GM19035 (cell line): ENCODE results near the gene TMPO.
"Not testable (repeated sequence)": the region's sequence is repeated elsewhere in the genome, so short reads cannot be mapped to it uniquely, and the experiment has no call there.

Experiments used
- ATAC-seq: cut with Tn5 transposase; IDR thresholded peaks from one replicate; pipeline ENCODE4 v1.9.1; 2021; ENCODE audit not compliant: unreplicated experiment

The TMPO gene

GRCh38 chr12:98576795-98577194 is 61.4 kb downstream of the TMPO start:
- not testable (repeated sequence) for ATAC-seq

DNA sequence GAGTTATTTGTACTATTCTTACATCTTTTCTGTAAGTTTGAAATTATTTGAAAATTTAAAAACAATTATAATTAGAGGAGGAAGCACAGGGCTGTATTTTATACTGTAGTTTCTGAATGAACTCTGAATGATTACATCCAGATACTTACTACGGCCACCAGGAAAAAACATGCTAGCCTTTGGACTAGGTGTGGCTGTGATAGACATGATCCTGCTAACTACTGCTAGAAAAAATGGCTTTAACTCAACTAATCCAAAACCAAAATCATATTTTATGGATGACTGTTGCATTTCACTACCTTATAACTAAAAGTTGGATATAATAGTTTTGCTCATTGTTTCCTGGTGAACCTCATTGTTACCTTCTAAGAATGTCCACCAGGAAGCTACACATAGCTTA is 63.0 kb downstream of the TMPO start:
- no peak for ATAC-seq

DNA sequence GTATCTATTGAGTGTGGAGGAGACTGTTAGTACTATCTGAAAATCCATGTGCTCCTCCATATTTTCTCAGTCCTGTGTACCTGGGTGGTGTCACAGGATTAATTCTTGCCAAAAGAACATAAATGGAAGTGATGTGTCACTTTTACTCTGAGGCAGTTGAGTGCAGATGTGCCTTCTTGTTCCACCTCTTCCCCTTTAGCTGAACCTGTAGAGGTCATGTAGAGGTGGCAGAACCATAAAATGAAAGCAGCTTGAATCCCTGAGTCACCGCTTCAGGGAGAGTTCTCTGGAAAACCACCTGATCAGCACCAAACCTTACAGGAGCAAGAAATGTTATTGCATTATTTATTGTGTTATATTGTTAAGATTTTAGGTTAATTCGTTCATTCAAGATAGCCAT is 63.4 kb downstream of the TMPO start:
- no peak for ATAC-seq

GRCh38 chr12:98579347-98579746 is 64.0 kb downstream of the TMPO start:
- no peak for ATAC-seq

DNA sequence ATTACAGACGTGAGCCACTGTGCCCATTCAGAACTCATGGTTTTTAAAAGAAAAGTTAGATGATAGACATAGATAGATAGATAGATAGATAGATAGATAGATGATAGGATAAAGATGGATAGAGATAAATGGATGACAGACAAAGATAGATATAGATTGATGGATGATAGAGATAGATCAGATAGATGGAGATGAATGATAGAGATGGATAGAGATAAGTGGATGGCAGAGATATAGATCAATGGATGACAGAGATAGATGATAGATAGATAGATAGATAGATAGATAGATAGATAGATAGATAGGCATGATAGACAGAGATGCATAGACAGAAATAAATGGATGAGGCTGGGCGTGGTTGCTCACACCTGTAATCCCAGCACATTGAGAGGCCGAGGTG is 64.4 kb downstream of the TMPO start:
- no peak for ATAC-seq

DNA sequence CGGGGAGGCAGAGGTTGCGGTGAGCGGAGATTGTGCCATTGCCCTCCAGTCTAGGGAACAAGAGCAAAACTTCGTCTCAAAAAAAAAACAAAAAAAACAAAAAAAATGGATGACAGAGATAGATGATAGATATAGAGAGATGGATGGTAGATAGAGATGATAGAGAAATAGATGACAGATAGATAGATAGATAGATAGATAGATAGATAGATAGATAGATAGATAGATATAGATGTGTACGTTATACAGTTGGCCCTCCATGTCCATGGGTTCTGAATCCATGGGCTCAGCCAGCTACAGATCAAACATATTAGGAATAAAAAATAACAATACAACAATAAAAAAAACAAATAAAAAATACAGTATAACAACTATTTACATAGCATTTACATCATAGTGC is 65.3 kb downstream of the TMPO start:
- ATAC-seq = no peak

DNA sequence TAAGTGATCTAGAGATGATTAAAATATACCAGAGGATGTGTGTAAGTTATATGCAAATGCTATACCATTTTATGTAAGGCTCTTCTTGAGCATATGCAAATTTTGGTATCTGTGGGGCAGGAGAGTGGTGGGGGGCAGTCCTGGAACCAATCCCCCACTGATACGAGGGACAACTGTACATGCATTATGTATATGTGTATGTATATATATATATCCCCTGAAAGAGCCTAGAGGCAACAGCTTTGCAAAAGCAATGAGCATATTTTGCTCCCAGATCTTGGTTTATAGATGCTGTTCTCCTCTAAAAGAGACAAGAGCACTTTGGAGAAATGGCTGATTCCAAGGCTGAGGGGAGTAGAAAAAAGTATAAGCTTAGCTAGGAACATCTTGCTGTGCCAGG is 65.7 kb downstream of the TMPO start:
- ATAC-seq = no peak

DNA sequence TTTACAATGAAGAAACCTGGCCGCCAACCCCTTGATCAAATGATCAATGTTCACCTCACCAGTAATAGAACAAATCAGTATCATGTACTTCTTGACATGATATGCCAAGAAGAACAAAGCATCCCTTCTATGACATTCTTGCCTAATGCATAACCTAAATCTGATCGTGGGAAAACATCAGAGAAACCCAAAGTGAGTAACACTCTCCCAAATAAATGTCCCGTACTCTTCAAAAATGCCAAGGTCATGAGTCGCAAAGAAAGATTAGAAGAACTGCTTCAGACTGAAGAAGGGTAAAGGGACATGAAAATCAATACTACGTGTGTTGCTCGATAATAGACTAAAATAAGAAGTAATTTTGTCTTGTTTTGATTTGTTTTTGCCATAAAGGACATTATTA is 66.7 kb downstream of the TMPO start:
- no peak for ATAC-seq

- ATAC-seq = no peak
Measured at GRCh38 chr12:98587084-98587483, 71.7 kb downstream of the TMPO start.

- ATAC-seq = no peak
Measured at GRCh38 chr12:98591209-98591608, 75.8 kb downstream of the TMPO start.

DNA sequence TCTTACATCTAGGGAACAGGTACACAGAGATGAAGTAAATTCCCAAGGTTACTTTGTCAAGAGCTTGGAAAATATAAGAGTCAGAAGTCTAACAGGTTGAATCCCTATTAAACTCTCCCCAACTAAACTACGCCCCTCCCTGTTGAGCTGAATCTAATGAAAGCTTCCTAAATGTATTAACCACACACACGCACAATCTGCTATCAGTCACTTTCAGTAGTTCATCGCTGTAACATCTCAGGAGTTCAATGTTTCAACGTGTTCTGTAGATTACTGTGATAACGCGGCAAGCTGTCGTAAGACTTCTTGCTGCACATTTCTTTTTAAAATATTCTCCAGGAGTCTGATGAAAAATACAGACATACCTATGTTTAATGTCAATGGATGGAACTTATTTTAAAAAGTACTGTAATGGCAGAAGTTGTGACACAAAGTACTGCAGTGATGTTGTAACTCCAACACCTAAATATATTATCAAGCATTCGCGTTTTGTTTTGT is 77.5 kb downstream of the TMPO start:
- peak; percentile 0 for ATAC-seq

- ATAC-seq = peak; percentile 99
Measured at GRCh38 chr12:98593351-98594049, 78.1 kb downstream of the TMPO start, which contains the start of gene SLC25A3. Gene SLC25A3, plus strand, starts transcription at chr12:98593686. Its CDS starts 293 bp downstream, at chr12:98593979.

GRCh38 chr12:98594050-98594835 is 78.9 kb downstream of the TMPO start:
- ATAC-seq = no peak

- ATAC-seq = no peak
Measured at GRCh38 chr12:98595243-98595988, 80.0 kb downstream of the TMPO start.

GRCh38 chr12:98597313-98597712 is 81.9 kb downstream of the TMPO start:
- not testable (repeated sequence) for ATAC-seq
